Upper lobe of left lung (tissue), 6 donors: Measurements from ENCODE around the gene BTLA. TPM values are rescaled to one million over a fixed set of nuclear protein-coding genes. Genes with fewer than 3 reads are reported as not detected.
"Not testable (repeated sequence)": the region's sequence is repeated elsewhere in the genome, so short reads cannot be mapped to it uniquely, and the experiment has no call there.

Experiments
- ATAC-seq, 2 donors: fragments of 200-7000 bp; cut with Tn5 transposase; one replicate each; pipeline ENCODE4 v1.9.1; 2022; ENCODE audit warnings: mild to moderate bottlenecking in 2 of 2, moderate library complexity in 2 of 2; ENCODE audit not compliant: low FRiP score in 2 of 2
- DNase-seq, 2 donors: peaks; one replicate each; pipeline ENCODE4 v3.0.0-alpha.2; 2019 to 2020
- H3K27ac ChIP-seq, 4 donors: fragments of 200-600 bp; sonication (generic); one replicate each; pipeline ENCODE4 v1.5.1; 2016 to 2019
- H3K27me3 ChIP-seq, 4 donors: fragments of 200-600 bp; sonication (generic); one replicate each; pipeline ENCODE4 v1.5.1; 2017 to 2019
- H3K36me3 ChIP-seq, 4 donors: fragments of 200-600 bp; sonication (generic); one replicate each; pipeline ENCODE4 v1.5.1; 2016 to 2019
- H3K4me1 ChIP-seq, 4 donors: fragments of 200-600 bp; sonication (generic); one replicate each; pipeline ENCODE4 v1.5.1; 2018 to 2019
- H3K4me3 ChIP-seq, 4 donors: fragments of 200-600 bp; sonication (generic); one replicate each; pipeline ENCODE4 v1.5.1; 2017 to 2019; ENCODE audit warnings: mild to moderate bottlenecking in 2 of 4, moderate library complexity in 1 of 4
- H3K9me3 ChIP-seq, 4 donors: fragments of 200-600 bp; sonication (generic); one replicate each; pipeline ENCODE4 v1.5.1; 2018 to 2019
- EP300 ChIP-seq, 4 donors: sonication (generic); formaldehyde crosslinking; IDR thresholded peaks; one replicate each; pipeline ENCODE4 v1.5.1; 2017; ENCODE audit warnings: antibody characterized with exemption in 4 of 4, control low read depth in 2 of 4
- POLR2A ChIP-seq, 4 donors: fragments of 450-650 bp; IDR thresholded peaks; one replicate each; pipeline ENCODE4 v1.5.1; 2016 to 2017; ENCODE audit warnings: antibody characterized with exemption in 4 of 4, mild to moderate bottlenecking in 2 of 4
- POLR2AphosphoS5 ChIP-seq, 2 donors: sonication (generic); formaldehyde crosslinking; IDR thresholded peaks; one replicate each; pipeline ENCODE4 v1.5.1; 2017; ENCODE audit warnings: antibody characterized with exemption in 2 of 2
- WGBS, 2 donors: methylation state at CpG; one replicate each; pipeline ENCODE4 v1.1.5; 2017 to 2018; 5-methylcytosine and 5-hydroxymethylcytosine counted together
- total RNA-seq, 6 donors: library from RNA; depleted of rRNA in 4 of 6; stranded (reverse); fragments of >200 nt in 4 of 6; gene quantifications; one replicate each; pipeline versions ENCODE4 v1.1.0 to v1.2.1, GENCODE V29; 2016 to 2021
- TF ChIP-seq, protein P1 (sequence below), 6 experiments: fragments of 450-650 bp in 4 of 6; fragments of 200-600 bp in 2 of 6; sonication (generic) in 2 of 6; IDR thresholded peaks; one replicate each; pipeline ENCODE4 v1.5.1; 2016 to 2019; ENCODE audit warnings: antibody characterized with exemption in 6 of 6
- donor health status: DM: no; HTN: no; CAD: no; lungs with moderate emphysema.
- donor health status: DM: no; HTN: yes; CAD: no; lungs with severe emphysema.

The BTLA gene
- total RNA-seq, 6 donors from 2014 or later, result 1.0 to 11.3 (median 1.0) TPM; not detected in 1

DNA sequence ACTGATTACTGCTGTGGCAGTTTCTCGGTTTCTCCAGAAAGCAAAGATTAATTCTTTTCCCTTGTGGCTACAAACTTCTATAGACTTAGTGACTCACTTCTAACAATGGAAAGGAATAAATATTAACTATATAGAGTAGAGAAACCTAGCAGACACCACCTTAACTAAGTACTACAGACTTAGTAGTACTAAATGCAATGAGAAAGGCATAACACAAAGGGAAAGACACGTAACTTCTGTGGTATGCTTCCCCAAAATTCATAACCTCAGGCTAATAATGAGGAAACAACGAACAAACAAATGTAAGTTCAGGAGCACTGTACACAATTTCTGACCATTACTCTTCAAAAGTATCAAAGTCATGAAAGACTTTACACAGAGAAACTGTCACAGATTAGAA, 31.3 kb upstream of the BTLA start:
- no peaks in the 10 kb centered on the region for H3K27me3 ChIP-seq
- no peaks in the 10 kb centered on the region for H3K4me1 ChIP-seq
- 85 to 89% methylated on average over 3 of the region's 3 CpGs for WGBS, 2 donors
- DNase-seq (no peak), ATAC-seq (no peak)
- no peak overlapping the region for H3K27ac ChIP-seq
- TF ChIP-seq POLR2AphosphoS5 (IDR thresholded peaks at IDR 0.05) (no peak), EP300 (IDR thresholded peaks at IDR 0.05) (no peak), POLR2A (IDR thresholded peaks at IDR 0.05) (no peak)
- TF ChIP-seq, protein P1, sequence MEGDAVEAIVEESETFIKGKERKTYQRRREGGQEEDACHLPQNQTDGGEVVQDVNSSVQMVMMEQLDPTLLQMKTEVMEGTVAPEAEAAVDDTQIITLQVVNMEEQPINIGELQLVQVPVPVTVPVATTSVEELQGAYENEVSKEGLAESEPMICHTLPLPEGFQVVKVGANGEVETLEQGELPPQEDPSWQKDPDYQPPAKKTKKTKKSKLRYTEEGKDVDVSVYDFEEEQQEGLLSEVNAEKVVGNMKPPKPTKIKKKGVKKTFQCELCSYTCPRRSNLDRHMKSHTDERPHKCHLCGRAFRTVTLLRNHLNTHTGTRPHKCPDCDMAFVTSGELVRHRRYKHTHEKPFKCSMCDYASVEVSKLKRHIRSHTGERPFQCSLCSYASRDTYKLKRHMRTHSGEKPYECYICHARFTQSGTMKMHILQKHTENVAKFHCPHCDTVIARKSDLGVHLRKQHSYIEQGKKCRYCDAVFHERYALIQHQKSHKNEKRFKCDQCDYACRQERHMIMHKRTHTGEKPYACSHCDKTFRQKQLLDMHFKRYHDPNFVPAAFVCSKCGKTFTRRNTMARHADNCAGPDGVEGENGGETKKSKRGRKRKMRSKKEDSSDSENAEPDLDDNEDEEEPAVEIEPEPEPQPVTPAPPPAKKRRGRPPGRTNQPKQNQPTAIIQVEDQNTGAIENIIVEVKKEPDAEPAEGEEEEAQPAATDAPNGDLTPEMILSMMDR (IDR thresholded peaks at IDR 0.05), result no peak
- no peak overlapping the region for H3K4me3 ChIP-seq
- H3K9me3 ChIP-seq, result no peaks in the 10 kb centered on the region
- peaks cover 13 to 70% (median 25%) of the 10 kb centered on the region in 4 donors for H3K36me3 ChIP-seq

- not testable (repeated sequence) for H3K4me3 ChIP-seq, H3K9me3 ChIP-seq, H3K27ac ChIP-seq, H3K27me3 ChIP-seq, ATAC-seq, DNase-seq, H3K4me1 ChIP-seq
- H3K36me3 ChIP-seq, result peaks cover 0 to 22% (median 11%) of the 10 kb centered on the region in 4 donors
- WGBS, 2 donors, result 96 to 97% methylated on average over 6 of the region's 6 CpGs
Measured at GRCh38 chr3:112524127-112524526, 24.9 kb upstream of the BTLA start.

GRCh38 chr3:112519424-112520001, 20.2 kb upstream of the BTLA start:
- Histone ChIP-seq H3K9me3 (no peaks in the 10 kb centered on the region), H3K27ac (no peak overlapping the region), H3K4me3 (no peak overlapping the region), H3K27me3 (no peaks in the 10 kb centered on the region), H3K4me1 (peaks cover 0 to 3% (median 0%) of the 10 kb centered on the region in 4 donors), H3K36me3 (no peaks in the 10 kb centered on the region)
- WGBS, 2 donors, result 60 to 88% methylated on average over 2 of the region's 2 CpGs
- no peak for TF ChIP-seq POLR2A (IDR thresholded peaks at IDR 0.05)
- TF ChIP-seq, protein P1 (IDR thresholded peaks at IDR 0.05), result peak; percentile 52 to 79 (median 76)
- peak in 1 of 2 donors; percentile 89 for ATAC-seq
- DNase-seq, result no peak

- WGBS, 2 donors, result 65 to 73% methylated on average over 3 of the region's 3 CpGs
- not testable (repeated sequence) for H3K4me3 ChIP-seq, H3K27ac ChIP-seq, H3K4me1 ChIP-seq, DNase-seq, H3K27me3 ChIP-seq, ATAC-seq, H3K36me3 ChIP-seq, H3K9me3 ChIP-seq
Measured at GRCh38 chr3:112518970-112519369, 19.7 kb upstream of the BTLA start.

DNA sequence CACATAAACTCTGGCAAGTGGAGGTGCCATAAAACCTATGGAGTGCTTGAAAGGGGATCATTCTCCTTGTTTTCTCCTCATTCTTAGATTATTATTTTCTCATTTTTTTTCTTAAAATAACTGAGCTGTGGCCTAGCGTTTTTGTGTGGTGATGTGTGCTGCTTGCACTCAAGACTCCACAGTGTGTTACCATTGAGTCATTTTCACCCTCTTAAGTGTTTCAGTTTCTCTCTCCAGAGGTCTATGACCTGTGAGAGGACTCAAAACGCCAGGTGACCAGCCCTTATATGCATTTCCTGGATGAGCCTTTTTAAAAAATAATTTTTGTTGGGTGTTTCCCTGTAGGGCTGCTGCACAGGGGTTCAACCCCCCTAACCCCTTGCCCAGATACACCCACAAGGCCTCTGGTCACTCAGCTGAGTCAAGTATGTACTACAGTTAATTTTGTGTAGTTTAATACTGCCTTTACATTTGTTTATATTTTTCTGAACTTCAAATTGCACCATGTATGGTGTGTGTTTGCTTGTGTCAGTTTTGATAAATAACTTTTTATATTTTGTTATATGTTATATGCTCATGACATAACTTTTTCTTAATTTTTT, 15.4 kb upstream of the BTLA start:
- ATAC-seq (no peak), DNase-seq (no peak)
- no peaks in the 10 kb centered on the region for H3K27me3 ChIP-seq
- 49 to 58% methylated on average over 2 of the region's 2 CpGs for WGBS, 2 donors
- H3K4me3 ChIP-seq, result no peak overlapping the region
- no peak overlapping the region for H3K27ac ChIP-seq
- peaks cover 0 to 4% (median 0%) of the 10 kb centered on the region in 4 donors for H3K9me3 ChIP-seq
- H3K36me3 ChIP-seq, result no peaks in the 10 kb centered on the region
- H3K4me1 ChIP-seq, result peaks cover 0 to 3% (median 0%) of the 10 kb centered on the region in 4 donors
- TF ChIP-seq POLR2A (IDR thresholded peaks at IDR 0.05) (no peak), POLR2AphosphoS5 (IDR thresholded peaks at IDR 0.05) (no peak), EP300 (IDR thresholded peaks at IDR 0.05) (no peak)
- TF ChIP-seq, protein P1 (IDR thresholded peaks at IDR 0.05), result no peak

DNA sequence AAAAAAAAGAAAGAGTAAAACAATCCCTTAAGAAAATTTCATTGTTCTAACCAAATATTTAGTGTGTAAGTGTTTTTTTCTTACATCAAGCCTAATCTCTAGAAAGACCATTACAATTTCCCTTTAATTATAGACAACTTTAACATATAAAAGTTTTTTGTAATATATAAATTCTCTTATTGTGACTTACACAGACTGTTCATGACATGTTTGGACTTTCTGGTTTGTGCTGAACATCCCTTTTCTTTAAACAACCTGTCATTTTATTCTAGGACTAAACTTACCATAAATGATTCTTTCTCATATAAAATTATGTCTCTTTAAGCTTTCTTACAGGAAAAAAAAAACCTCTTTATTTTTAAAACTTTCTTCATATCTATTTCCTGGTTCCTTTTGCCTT, 13.0 kb upstream of the BTLA start:
- no peak overlapping the region for H3K4me3 ChIP-seq
- ATAC-seq (no peak), DNase-seq (no peak)
- H3K27me3 ChIP-seq, result no peaks in the 10 kb centered on the region
- TF ChIP-seq, protein P1 (IDR thresholded peaks at IDR 0.05), result no peak
- TF ChIP-seq EP300 (IDR thresholded peaks at IDR 0.05), result no peak
- TF ChIP-seq POLR2A (IDR thresholded peaks at IDR 0.05), result no peak
- no peak for TF ChIP-seq POLR2AphosphoS5 (IDR thresholded peaks at IDR 0.05)
- no peak overlapping the region for H3K27ac ChIP-seq
- H3K9me3 ChIP-seq, result peaks cover 0 to 4% (median 0%) of the 10 kb centered on the region in 4 donors
- no peaks in the 10 kb centered on the region for H3K36me3 ChIP-seq
- H3K4me1 ChIP-seq, result peaks cover 0 to 3% (median 0%) of the 10 kb centered on the region in 4 donors
